ENCODE data around the gene SURF4. TPM values are rescaled to one million over a fixed set of nuclear protein-coding genes. Genes with fewer than 3 reads are reported as not detected.

SURF4 gene
- total RNA-seq, 2 experiments from 2014 or later = 90.7 to 94.6 TPM

DNA sequence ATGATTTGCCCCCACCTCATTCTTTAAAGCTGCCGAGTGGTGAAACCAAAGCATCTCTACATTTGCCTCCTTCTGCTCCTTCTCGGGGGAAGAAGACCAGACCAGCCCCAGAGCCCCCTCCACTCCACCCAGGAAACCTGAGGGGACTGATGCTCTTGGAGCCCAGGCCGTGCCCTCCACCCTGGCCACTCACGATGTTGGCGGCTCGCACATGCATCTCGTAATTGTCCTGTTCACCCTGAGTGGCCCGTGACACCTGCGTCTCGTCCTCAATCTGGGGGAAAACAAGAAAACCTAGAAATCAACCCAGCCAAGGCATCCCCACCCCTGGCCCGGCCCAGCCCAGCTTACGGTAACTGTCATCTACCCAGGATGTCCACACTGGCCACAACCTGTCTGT lies 30.9 kb downstream of the SURF4 start:
- intact Hi-C loops (cut with DNase I, micrococcal nuclease) = loop anchor here in 1 of 2 experiments (5.0 to 10.0 kb wide), 2 partner anchors 313 to 940 kb away; partner anchors contain the start of genes GTF3C5 and TTF1
- H3K36me3 Mint-ChIP-seq (ENCODE audit: low read depth) = peaks cover 66% of the 10 kb centered on the region

DNA sequence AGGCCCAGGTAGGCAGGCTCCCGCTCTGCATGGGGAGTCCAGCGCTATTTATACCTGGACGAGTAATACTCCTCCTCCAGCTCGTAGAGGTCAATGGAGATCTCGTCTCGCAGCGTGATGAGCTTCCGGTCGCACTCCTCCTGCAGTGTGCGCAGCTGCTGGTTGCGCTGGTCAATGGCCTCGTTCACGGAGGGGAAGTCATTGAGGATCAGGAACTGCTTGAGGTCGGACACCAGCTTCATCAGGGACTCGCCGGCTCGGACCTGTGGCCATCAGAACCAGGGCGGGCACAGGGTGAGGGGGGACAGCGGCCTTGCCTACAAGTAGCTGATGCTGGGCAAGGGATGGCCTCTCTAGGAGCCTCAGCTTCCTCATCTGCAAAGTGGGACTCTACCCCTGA lies 31.8 kb downstream of the SURF4 start:
- H3K4me1 Mint-ChIP-seq (ENCODE audit: low read depth) = peaks cover 42% of the 10 kb centered on the region
- no peak overlapping the region for H3K27ac Mint-ChIP-seq
- Histone ChIP-seq H3K27me3 (ENCODE audit: control insufficient read depth in 1 of 2, insufficient read depth in 2 of 2, low read length in 2 of 2) (no peaks in the 10 kb centered on the region), H3K4me1 (ENCODE audit: insufficient read depth, low read length) (peaks cover 54% of the 10 kb centered on the region), H3K36me3 (ENCODE audit: insufficient read depth, low read length) (peaks cover 60% of the 10 kb centered on the region), H3K4me3 (ENCODE audit: low read length) (no peak overlapping the region), H3K27ac (ENCODE audit: low read depth in 1 of 2, low read length in 2 of 2) (no peak overlapping the region), H3K9me3 (ENCODE audit: control insufficient read depth in 1 of 2, insufficient read depth in 1 of 2, low read length in 2 of 2) (no peaks in the 10 kb centered on the region)
- no peak for DNase-seq
- intact Hi-C loops (cut with DNase I, micrococcal nuclease) = loop anchor here in 1 of 2 experiments (10.0 kb wide), 1 partner anchor 939 kb away; the partner anchor contains the start of gene TTF1
- no peak overlapping the region for H3K4me3 Mint-ChIP-seq
- no peak for ATAC-seq (ENCODE audit: poor library complexity)
- H3K9me3 Mint-ChIP-seq = no peaks in the 10 kb centered on the region
- H3K36me3 Mint-ChIP-seq (ENCODE audit: low read depth) = peaks cover 66% of the 10 kb centered on the region
- ChIA-PET CTCF (no interaction called here), POLR2A (interaction anchor here (1.8 kb wide), 1 partner anchor 28 kb away, joined by 7 read pairs; no protein-coding TSS in a partner anchor)
- TF ChIP-seq, protein P1, sequence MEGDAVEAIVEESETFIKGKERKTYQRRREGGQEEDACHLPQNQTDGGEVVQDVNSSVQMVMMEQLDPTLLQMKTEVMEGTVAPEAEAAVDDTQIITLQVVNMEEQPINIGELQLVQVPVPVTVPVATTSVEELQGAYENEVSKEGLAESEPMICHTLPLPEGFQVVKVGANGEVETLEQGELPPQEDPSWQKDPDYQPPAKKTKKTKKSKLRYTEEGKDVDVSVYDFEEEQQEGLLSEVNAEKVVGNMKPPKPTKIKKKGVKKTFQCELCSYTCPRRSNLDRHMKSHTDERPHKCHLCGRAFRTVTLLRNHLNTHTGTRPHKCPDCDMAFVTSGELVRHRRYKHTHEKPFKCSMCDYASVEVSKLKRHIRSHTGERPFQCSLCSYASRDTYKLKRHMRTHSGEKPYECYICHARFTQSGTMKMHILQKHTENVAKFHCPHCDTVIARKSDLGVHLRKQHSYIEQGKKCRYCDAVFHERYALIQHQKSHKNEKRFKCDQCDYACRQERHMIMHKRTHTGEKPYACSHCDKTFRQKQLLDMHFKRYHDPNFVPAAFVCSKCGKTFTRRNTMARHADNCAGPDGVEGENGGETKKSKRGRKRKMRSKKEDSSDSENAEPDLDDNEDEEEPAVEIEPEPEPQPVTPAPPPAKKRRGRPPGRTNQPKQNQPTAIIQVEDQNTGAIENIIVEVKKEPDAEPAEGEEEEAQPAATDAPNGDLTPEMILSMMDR (IDR thresholded peaks at IDR 0.05) = no peak
- H3K27me3 Mint-ChIP-seq = no peaks in the 10 kb centered on the region

More for the DNA sequence above, 30.9 kb downstream of the SURF4 start:
- peaks cover 58% of the 10 kb centered on the region for H3K4me1 ChIP-seq (ENCODE audit: insufficient read depth, low read length)
- Mint-ChIP-seq H3K27ac (no peak overlapping the region), H3K4me1 (ENCODE audit: low read depth) (peaks cover 43% of the 10 kb centered on the region), H3K4me3 (peak overlapping the region; percentile 48), H3K9me3 (no peaks in the 10 kb centered on the region), H3K27me3 (no peaks in the 10 kb centered on the region)
- no peaks in the 10 kb centered on the region for H3K9me3 ChIP-seq (ENCODE audit: control insufficient read depth in 1 of 2, insufficient read depth in 1 of 2, low read length in 2 of 2)
- ATAC-seq (ENCODE audit: poor library complexity) (no peak), DNase-seq (no peak)
- ChIA-PET CTCF (no interaction called here), POLR2A (no interaction called here)
- H3K27me3 ChIP-seq (ENCODE audit: control insufficient read depth in 1 of 2, insufficient read depth in 2 of 2, low read length in 2 of 2) = no peaks in the 10 kb centered on the region
- H3K27ac ChIP-seq (ENCODE audit: low read depth in 1 of 2, low read length in 2 of 2) = no peak overlapping the region
- H3K36me3 ChIP-seq (ENCODE audit: insufficient read depth, low read length) = peaks cover 61% of the 10 kb centered on the region
- no peak overlapping the region for H3K4me3 ChIP-seq (ENCODE audit: low read length)
- TF ChIP-seq, protein P1 (IDR thresholded peaks at IDR 0.05) = no peak

DNA sequence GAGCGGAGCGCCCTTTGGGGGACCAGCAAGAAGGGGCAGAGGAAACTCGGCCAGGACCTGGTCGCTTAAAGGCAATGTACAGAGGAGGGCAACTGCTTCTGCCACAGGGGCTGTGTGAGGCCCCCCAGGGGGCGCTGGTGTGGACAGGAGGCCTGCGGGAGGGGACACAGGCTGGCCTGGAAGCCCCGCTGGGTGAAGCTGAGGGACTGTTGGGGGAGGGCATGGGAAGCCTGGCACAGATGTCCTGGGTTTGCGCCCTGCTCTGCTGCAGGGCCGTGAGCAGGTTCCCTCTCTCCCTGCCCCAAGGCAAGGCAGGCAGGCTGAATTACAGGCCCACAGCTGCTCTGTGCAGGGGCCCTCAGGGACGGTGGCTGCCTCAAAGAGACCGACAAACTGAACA lies 33.3 kb downstream of the SURF4 start:
- H3K27me3 ChIP-seq (ENCODE audit: control insufficient read depth in 1 of 2, insufficient read depth in 2 of 2, low read length in 2 of 2) = no peaks in the 10 kb centered on the region
- Mint-ChIP-seq H3K27ac (no peak overlapping the region), H3K27me3 (no peaks in the 10 kb centered on the region), H3K4me3 (no peak overlapping the region), H3K9me3 (no peaks in the 10 kb centered on the region), H3K4me1 (ENCODE audit: low read depth) (peaks cover 31% of the 10 kb centered on the region), H3K36me3 (ENCODE audit: low read depth) (peaks cover 54% of the 10 kb centered on the region)
- peaks cover 45% of the 10 kb centered on the region for H3K4me1 ChIP-seq (ENCODE audit: insufficient read depth, low read length)
- CTCF ChIA-PET = no interaction called here
- POLR2A ChIA-PET = interaction anchor here (1.8 kb wide), 1 partner anchor 30 kb away, joined by 7 read pairs; no protein-coding TSS in a partner anchor
- intact Hi-C loops (cut with DNase I, micrococcal nuclease) = loop anchor here in 1 of 2 experiments (10.0 kb wide), 1 partner anchor 938 kb away; the partner anchor contains the start of gene TTF1
- TF ChIP-seq, protein P1 (IDR thresholded peaks at IDR 0.05) = no peak
- no peaks in the 10 kb centered on the region for H3K9me3 ChIP-seq (ENCODE audit: control insufficient read depth in 1 of 2, insufficient read depth in 1 of 2, low read length in 2 of 2)
- peaks cover 57% of the 10 kb centered on the region for H3K36me3 ChIP-seq (ENCODE audit: insufficient read depth, low read length)
- H3K4me3 ChIP-seq (ENCODE audit: low read length) = no peak overlapping the region
- no peak overlapping the region for H3K27ac ChIP-seq (ENCODE audit: low read depth in 1 of 2, low read length in 2 of 2)
- no peak for DNase-seq
- ATAC-seq (ENCODE audit: poor library complexity) = no peak
